Neural progenitor cell (in vitro differentiated cells): ENCODE measurements around the gene AQP12B.

Experiments used
- EZH2 ChIP-seq: fragments of 200-600 bp; sonication (generic); IDR thresholded peaks from 2 replicates; pipeline ENCODE4 v1.6.1; 2017; ENCODE audit warnings: antibody characterized with exemption, mild to moderate bottlenecking, moderate library complexity
- EZH2phosphoT487 ChIP-seq: fragments of 200-600 bp; sonication (generic); IDR thresholded peaks from 2 replicates; pipeline ENCODE4 v1.6.1; 2017; ENCODE audit warnings: antibody characterized with exemption
- TF ChIP-seq, protein P1 (sequence below): fragments of 200-600 bp; sonication (generic); IDR thresholded peaks from 2 replicates; pipeline ENCODE4 v1.5.1; 2017; ENCODE audit warnings: antibody characterized with exemption, mild to moderate bottlenecking

DNA sequence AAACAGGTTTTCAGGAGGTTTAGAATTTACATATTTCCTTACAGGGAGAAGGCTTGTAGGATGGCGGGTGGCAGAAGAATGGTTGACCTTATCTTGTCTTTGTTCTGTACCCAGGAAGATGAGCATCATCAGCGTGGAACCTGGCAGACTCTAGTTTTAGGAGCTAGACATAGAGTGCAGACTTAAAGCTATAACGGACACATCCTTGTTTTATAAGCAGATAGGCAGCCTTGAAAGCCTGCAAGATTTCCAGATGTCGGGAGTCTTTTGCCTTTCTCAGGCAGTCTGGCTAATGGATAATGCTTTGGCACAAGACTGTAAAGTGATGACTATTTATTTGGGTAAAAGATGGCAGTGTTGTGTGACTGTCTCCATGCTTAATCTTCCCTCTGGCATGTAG lies 11.7 kb downstream of the AQP12B start:
- TF ChIP-seq, protein P1, sequence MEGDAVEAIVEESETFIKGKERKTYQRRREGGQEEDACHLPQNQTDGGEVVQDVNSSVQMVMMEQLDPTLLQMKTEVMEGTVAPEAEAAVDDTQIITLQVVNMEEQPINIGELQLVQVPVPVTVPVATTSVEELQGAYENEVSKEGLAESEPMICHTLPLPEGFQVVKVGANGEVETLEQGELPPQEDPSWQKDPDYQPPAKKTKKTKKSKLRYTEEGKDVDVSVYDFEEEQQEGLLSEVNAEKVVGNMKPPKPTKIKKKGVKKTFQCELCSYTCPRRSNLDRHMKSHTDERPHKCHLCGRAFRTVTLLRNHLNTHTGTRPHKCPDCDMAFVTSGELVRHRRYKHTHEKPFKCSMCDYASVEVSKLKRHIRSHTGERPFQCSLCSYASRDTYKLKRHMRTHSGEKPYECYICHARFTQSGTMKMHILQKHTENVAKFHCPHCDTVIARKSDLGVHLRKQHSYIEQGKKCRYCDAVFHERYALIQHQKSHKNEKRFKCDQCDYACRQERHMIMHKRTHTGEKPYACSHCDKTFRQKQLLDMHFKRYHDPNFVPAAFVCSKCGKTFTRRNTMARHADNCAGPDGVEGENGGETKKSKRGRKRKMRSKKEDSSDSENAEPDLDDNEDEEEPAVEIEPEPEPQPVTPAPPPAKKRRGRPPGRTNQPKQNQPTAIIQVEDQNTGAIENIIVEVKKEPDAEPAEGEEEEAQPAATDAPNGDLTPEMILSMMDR: no peak
- TF ChIP-seq EZH2 (no peak), EZH2phosphoT487 (no peak)
